HepG2 (cell line): ENCODE data around the gene ATPAF2. TPM values are rescaled to one million over a fixed set of nuclear protein-coding genes. Genes with fewer than 3 reads are reported as not detected.

ENCODE experiments used
- ATAC-seq: fragments of 200-7000 bp; cut with Tn5 transposase; 3 replicates; pipeline ENCODE4 v1.9.1; 2020; ENCODE audit warnings: mild to moderate bottlenecking, moderate library complexity
- BruUV-seq: library from RNA; stranded (reverse); fragments of 400-500 nt; replicated peaks from 2 replicates; lab custom pipeline; 2021; lab: Mats Ljungman, UMichigan
- CTCF ChIA-PET: fragments of 300-600 bp; formaldehyde crosslinking; extraction: SDS; loops from one replicate; lab custom pipeline; 2021; ENCODE audit warnings: low total read pairs, inconsistent platforms, low intra/inter-chr PET ratio; lab: Yijun Ruan, JAX
- POLR2A ChIA-PET: fragments of 350-600 bp; sonication (Branson Sonifier 250); formaldehyde crosslinking; loops from one replicate; lab custom pipeline; 2020; ENCODE audit warnings: antibody characterized with exemption, inconsistent platforms; lab: Yijun Ruan, JAX
- DNase-seq: peaks from one replicate; pipeline ENCODE4 v3.0.0-alpha.2; 2015; ENCODE audit warnings: low spot score
- FAIRE-seq: peaks from 3 replicates; lab custom pipeline; 2011; peaks lifted over from hg19 to GRCh38; lab: Jason Lieb, UNC
- H2AFZ ChIP-seq: one replicate; pipeline ENCODE4 v1.6.1; 2011; ENCODE audit warnings: low read length, inconsistent platforms
- H3K27ac ChIP-seq: fragments of 300-600 bp; 3 replicates; pipeline ENCODE4 v1.8.0; 2011; ENCODE audit warnings: mixed run types, mild to moderate bottlenecking, mixed read lengths, low read length, inconsistent platforms; ENCODE audit not compliant: insufficient read depth; ENCODE audit errors: extremely low read length
- H3K27me3 ChIP-seq, 2 experiments: fragments of 200-600 bp in 1 of 2; 2 replicates in 1 of 2; 3 replicates in 1 of 2; pipeline versions ENCODE4 v1.6.0 to v1.8.0; 2011; ENCODE audit warnings: low read length in 2 of 2, mild to moderate bottlenecking in 2 of 2, moderate library complexity in 2 of 2, inconsistent platforms in 1 of 2; ENCODE audit not compliant: insufficient read depth in 2 of 2, control insufficient read depth in 1 of 2
- H3K36me3 ChIP-seq, 2 experiments: fragments of 200-600 bp in 1 of 2; replicated peaks in 1 of 2; 2 replicates in 1 of 2; 3 replicates in 1 of 2; pipeline versions ENCODE4 v1.5.1 to v1.8.0; 2011; ENCODE audit warnings: low read length in 2 of 2, inconsistent platforms in 1 of 2; ENCODE audit not compliant: insufficient read depth in 2 of 2, control insufficient read depth in 1 of 2
- H3K4me1 ChIP-seq: 2 replicates; pipeline ENCODE4 v1.5.1; 2012; ENCODE audit warnings: low read length, inconsistent platforms; ENCODE audit not compliant: insufficient read depth
- H3K4me2 ChIP-seq: 2 replicates; pipeline ENCODE4 v1.6.0; 2011; ENCODE audit warnings: low read depth, low read length, inconsistent platforms
- H3K4me3 ChIP-seq, 3 experiments: fragments of 200-600 bp in 1 of 3; sonication (generic), shearing (Covaris generic) in 1 of 3; replicated peaks in 1 of 3; 2 replicates each; pipeline ENCODE4 v1.5.1; 2011 to 2016; ENCODE audit warnings: low read length in 3 of 3, inconsistent platforms in 2 of 3, low read depth in 2 of 3, mild to moderate bottlenecking in 2 of 3, control low read depth in 1 of 3, mixed read lengths in 1 of 3; ENCODE audit not compliant: insufficient read depth in 1 of 3
- H3K79me2 ChIP-seq: one replicate; pipeline ENCODE4 v1.6.1; 2011; ENCODE audit warnings: low read length, inconsistent platforms; ENCODE audit not compliant: insufficient read depth
- H3K9ac ChIP-seq: 2 replicates; pipeline ENCODE4 v1.6.0; 2011; ENCODE audit warnings: mild to moderate bottlenecking, low read depth, low read length, inconsistent platforms; ENCODE audit not compliant: insufficient read depth
- H3K9me3 ChIP-seq: 2 replicates; pipeline ENCODE4 v1.5.1; 2012; ENCODE audit warnings: mild to moderate bottlenecking, low read length
- H4K20me1 ChIP-seq: 2 replicates; pipeline ENCODE4 v1.6.0; 2011; ENCODE audit warnings: inconsistent platforms, mild to moderate bottlenecking, low read length, moderate library complexity; ENCODE audit not compliant: insufficient read depth
- CHCHD3 ChIP-seq: sonication (generic); formaldehyde crosslinking; IDR thresholded peaks from 2 replicates; pipeline ENCODE4 v1.8.0; 2022; ENCODE audit warnings: mild to moderate bottlenecking, missing genetic modification reagents, moderate library complexity
- GFI1 ChIP-seq: sonication (generic); formaldehyde crosslinking; IDR thresholded peaks from 2 replicates; pipeline ENCODE4 v1.5.0; 2020; ENCODE audit warnings: missing genetic modification reagents, mild to moderate bottlenecking, borderline replicate concordance
- KDM4B ChIP-seq: sonication (generic); formaldehyde crosslinking; IDR thresholded peaks from 2 replicates; pipeline ENCODE4 v1.4.0; 2020; ENCODE audit warnings: missing genetic modification reagents
- SRSF4 ChIP-seq: fragments of 200-400 bp; formaldehyde crosslinking; IDR thresholded peaks from one replicate; pipeline ENCODE4 v1.6.1; 2018; ENCODE audit warnings: mild to moderate bottlenecking, low read depth, low read length, moderate library complexity; ENCODE audit not compliant: poor library complexity, severe bottlenecking
- ZC3H13 ChIP-seq: sonication (generic); formaldehyde crosslinking; IDR thresholded peaks from 2 replicates; pipeline ENCODE4 v1.8.1; 2023; ENCODE audit warnings: mild to moderate bottlenecking, missing genetic modification reagents, moderate library complexity
- ZFP36L1 ChIP-seq: sonication (generic); formaldehyde crosslinking; IDR thresholded peaks from 2 replicates; pipeline ENCODE4 v1.8.0; 2022; ENCODE audit warnings: mild to moderate bottlenecking, missing genetic modification reagents, moderate library complexity
- ZFP91 ChIP-seq: sonication (generic); formaldehyde crosslinking; IDR thresholded peaks from 2 replicates; pipeline ENCODE4 v1.9.0; 2022; ENCODE audit warnings: missing genetic modification reagents, mild to moderate bottlenecking, borderline replicate concordance
- ZNF768 ChIP-seq: sonication (generic); formaldehyde crosslinking; IDR thresholded peaks from 2 replicates; pipeline ENCODE4 v1.4.0; 2020; ENCODE audit warnings: missing genetic modification reagents
- WGBS: methylation state at CpG from one replicate; pipeline ENCODE4 v1.1.6; 2017; ENCODE audit warnings: low lambda C conversion rate; 5-methylcytosine and 5-hydroxymethylcytosine counted together
- in situ Hi-C: cut with HindIII; loops from 2 replicates; pipeline ENCODE4 v1.10.0; 2017; ENCODE audit warnings: low pct_unique_long_range_greater_than_20kb; ENCODE audit not compliant: extremely low pct_ligation_motif_present
- intact Hi-C: fragments of 100-400 bp; cut with micrococcal nuclease; formaldehyde crosslinking; loops from one replicate; pipeline ENCODE4 v1.10.0; 2022; ENCODE audit not compliant: unreplicated experiment
- polyA plus RNA-seq, 8 experiments: library from polyadenylated mRNA; depleted of rRNA in 3 of 8; stranded (reverse) in 7 of 8; unstranded in 1 of 8; fragments of >200 nt; fragmentation: Illumina TruSeq in 4 of 8; extraction: Trizol in 4 of 8; gene quantifications; 2 replicates each; pipeline versions ENCODE4 v1.2.1 to v1.2.3, GENCODE V29; 2011 to 2016; ENCODE audit warnings: low read depth in 4 of 8, missing spikeins in 1 of 8, mixed read lengths in 1 of 8; ENCODE audit not compliant: insufficient read depth in 1 of 8
- total RNA-seq, 5 experiments: library from RNA; depleted of rRNA; stranded (reverse); fragments of >200 nt; fragmentation: Illumina TruSeq; extraction: Trizol; gene quantifications; 2 replicates each; pipeline ENCODE4 v1.2.3, GENCODE V29; 2016; ENCODE audit warnings: low read depth in 1 of 5

ATPAF2 gene
- total and polyA plus RNA-seq, 2 of the 13 experiments (the other 11 are each of a cell fraction or from before 2014, with no cell fraction given), result 15.0 to 16.5 TPM

GRCh38 chr17:17987901-17988300 is 51.1 kb downstream of the ATPAF2 start:
- H3K4me2 ChIP-seq, result no peak overlapping the region
- H3K79me2 ChIP-seq, result no peaks in the 10 kb centered on the region
- TF ChIP-seq SRSF4 (no peak), ZFP36L1 (CRISPR knock-in tag) (no peak), GFI1 (CRISPR knock-in tag) (no peak), ZC3H13 (CRISPR knock-in tag) (no peak), KDM4B (CRISPR knock-in tag) (no peak), CHCHD3 (CRISPR knock-in tag) (no peak)
- ChIA-PET CTCF (no interaction called here), POLR2A (no interaction called here)
- no peaks in the 10 kb centered on the region for H3K36me3 ChIP-seq
- peaks cover 0 to 22% of the 10 kb centered on the region in 2 experiments; a peak in 3 of 5 replicates for H3K27me3 ChIP-seq
- no peak for DNase-seq
- H3K9ac ChIP-seq, result no peak overlapping the region
- H2AFZ ChIP-seq, result no peak overlapping the region
- peaks cover 11% of the 10 kb centered on the region for H3K4me1 ChIP-seq
- FAIRE-seq, result no peak
- intact Hi-C loops (no loop called here), in situ Hi-C loops (no loop called here)
- H3K9me3 ChIP-seq, result no peaks in the 10 kb centered on the region
- H3K27ac ChIP-seq, result no peak overlapping the region
- BruUV-seq, result no TSS peak
- no peaks in the 10 kb centered on the region for H4K20me1 ChIP-seq
- no peak overlapping the region for H3K4me3 ChIP-seq
- 58% methylated on average over 12 of the region's 14 CpGs for WGBS
- no peak for ATAC-seq

GRCh38 chr17:17987187-17987896 is 51.6 kb downstream of the ATPAF2 start:
- DNase-seq (no peak), ATAC-seq (no peak), FAIRE-seq (no peak)
- 51% methylated on average over 5 of the region's 7 CpGs for WGBS
- no TSS peak for BruUV-seq
- Histone ChIP-seq H2AFZ (no peak overlapping the region), H3K27me3 (peaks cover 0 to 22% of the 10 kb centered on the region in 2 experiments; a peak in 3 of 5 replicates), H3K79me2 (no peaks in the 10 kb centered on the region), H3K4me2 (no peak overlapping the region), H3K4me1 (peaks cover 17% of the 10 kb centered on the region), H3K4me3 (no peak overlapping the region), H3K27ac (no peak overlapping the region), H3K9me3 (no peaks in the 10 kb centered on the region), H3K36me3 (no peaks in the 10 kb centered on the region), H3K9ac (no peak overlapping the region), H4K20me1 (no peaks in the 10 kb centered on the region)
- TF ChIP-seq ZFP91 (CRISPR knock-in tag), result no peak
- peak; percentile 69; the same call in 1 of the 2 replicates for TF ChIP-seq ZNF768 (CRISPR knock-in tag)
- in situ Hi-C loops (no loop called here), intact Hi-C loops (no loop called here)
- POLR2A ChIA-PET, result no interaction called here
- CTCF ChIA-PET, result no interaction called here
